Tibial artery (tissue), 4 donors: ENCODE results near the gene BUB3.

ENCODE experiments used
- DNase-seq, 2 donors: peaks; one replicate each; pipeline ENCODE4 v3.0.0-alpha.2; 2019
- H3K27ac ChIP-seq, 2 donors: fragments of 200-600 bp; sonication (generic) in 1 of 2; 1 replicate in 1 of 2; 2 replicates in 1 of 2; pipeline ENCODE4 v1.5.1; 2018 to 2019; ENCODE audit warnings: mild to moderate bottlenecking in 1 of 2
- H3K27me3 ChIP-seq, 2 donors: fragments of 200-600 bp; sonication (generic) in 1 of 2; one replicate each; pipeline versions ENCODE4 v1.5.1 to v1.6.0; 2016 to 2019
- H3K36me3 ChIP-seq, 3 donors: fragments of 200-600 bp; sonication (generic) in 2 of 3; one replicate each; pipeline ENCODE4 v1.5.1; 2016 to 2019; ENCODE audit warnings: mild to moderate bottlenecking in 2 of 3
- H3K4me1 ChIP-seq, 4 donors: fragments of 200-600 bp; sonication (generic) in 2 of 4; 1 replicate in 3 of 4; 2 replicates in 1 of 4; pipeline ENCODE4 v1.5.1; 2016 to 2019
- H3K4me3 ChIP-seq, 2 donors: fragments of 200-600 bp; sonication (generic) in 1 of 2; 1 replicate in 1 of 2; 2 replicates in 1 of 2; pipeline ENCODE4 v1.5.1; 2018 to 2019; ENCODE audit warnings: mild to moderate bottlenecking in 2 of 2
- H3K9me3 ChIP-seq, 3 donors: fragments of 200-600 bp; sonication (generic) in 1 of 3; one replicate each; pipeline ENCODE4 v1.5.1; 2016 to 2019
- CTCF ChIP-seq, 2 experiments: fragments of 200-600 bp in 1 of 2; fragments of 450-650 bp in 1 of 2; IDR thresholded peaks; one replicate each; pipeline ENCODE4 v1.5.1; 2017 to 2019; ENCODE audit warnings: antibody characterized with exemption in 2 of 2, mild to moderate bottlenecking in 1 of 2, moderate library complexity in 1 of 2
- intact Hi-C: fragments of 100-400 bp; cut with DNase I; formaldehyde crosslinking; loops from one replicate; pipeline ENCODE4 v1.15.0; 2023; ENCODE audit warnings: low total_unique reads

BUB3 gene

GRCh38 chr10:123183724-123184123 is 29.5 kb downstream of the BUB3 start:
- Histone ChIP-seq H3K36me3 (peaks cover 4 to 34% (median 32%) of the 10 kb centered on the region in 3 donors), H3K9me3 (peaks cover 0 to 20% (median 0%) of the 10 kb centered on the region in 3 donors), H3K4me3 (no peak overlapping the region), H3K4me1 (no peaks in the 10 kb centered on the region), H3K27me3 (no peaks in the 10 kb centered on the region), H3K27ac (no peak overlapping the region)
- no peak for DNase-seq
- TF ChIP-seq CTCF (IDR thresholded peaks at IDR 0.05), result no peak
- intact Hi-C loops, result no loop called here

- Histone ChIP-seq H3K36me3 (peaks cover 21 to 39% (median 39%) of the 10 kb centered on the region in 3 donors), H3K4me3 (no peak overlapping the region), H3K27me3 (no peaks in the 10 kb centered on the region), H3K9me3 (peaks cover 0 to 19% (median 0%) of the 10 kb centered on the region in 3 donors), H3K27ac (no peak overlapping the region), H3K4me1 (no peaks in the 10 kb centered on the region)
- intact Hi-C loops, result no loop called here
- no peak for TF ChIP-seq CTCF (IDR thresholded peaks at IDR 0.05)
- no peak for DNase-seq
Observed at GRCh38 chr10:123187781-123188180, 33.6 kb downstream of the BUB3 start.

GRCh38 chr10:123191886-123192285 is 37.7 kb downstream of the BUB3 start:
- no peak for DNase-seq
- peaks cover 5 to 18% (median 7%) of the 10 kb centered on the region in 3 donors for H3K36me3 ChIP-seq

GRCh38 chr10:123194056-123194455 is 39.9 kb downstream of the BUB3 start:
- Histone ChIP-seq H3K4me1 (no peaks in the 10 kb centered on the region), H3K27me3 (no peaks in the 10 kb centered on the region), H3K4me3 (no peak overlapping the region), H3K9me3 (no peaks in the 10 kb centered on the region), H3K36me3 (peaks cover 5 to 18% (median 7%) of the 10 kb centered on the region in 3 donors), H3K27ac (no peak overlapping the region)
- no peak for TF ChIP-seq CTCF (IDR thresholded peaks at IDR 0.05)
- no peak for DNase-seq
- intact Hi-C loops, result no loop called here

More at GRCh38 chr10:123191886-123192285, 37.7 kb downstream of the BUB3 start:
- Histone ChIP-seq H3K9me3 (no peaks in the 10 kb centered on the region), H3K27ac (no peak overlapping the region), H3K4me3 (no peak overlapping the region), H3K27me3 (no peaks in the 10 kb centered on the region), H3K4me1 (no peaks in the 10 kb centered on the region)
- no peak for TF ChIP-seq CTCF (IDR thresholded peaks at IDR 0.05)
- intact Hi-C loops, result no loop called here

- Histone ChIP-seq H3K9me3 (no peaks in the 10 kb centered on the region), H3K27me3 (no peaks in the 10 kb centered on the region), H3K36me3 (no peaks in the 10 kb centered on the region), H3K4me3 (no peak overlapping the region), H3K4me1 (no peaks in the 10 kb centered on the region), H3K27ac (no peak overlapping the region)
- no peak for DNase-seq
- intact Hi-C loops, result no loop called here
- TF ChIP-seq CTCF (IDR thresholded peaks at IDR 0.05), result no peak
Observed at GRCh38 chr10:123200531-123200930, 46.3 kb downstream of the BUB3 start.

- no peak overlapping the region for H3K4me3 ChIP-seq
- H3K9me3 ChIP-seq, result peaks cover 0 to 3% (median 0%) of the 10 kb centered on the region in 3 donors
- no peak overlapping the region for H3K27ac ChIP-seq
- H3K27me3 ChIP-seq, result no peaks in the 10 kb centered on the region
- H3K4me1 ChIP-seq, result no peaks in the 10 kb centered on the region
- no peaks in the 10 kb centered on the region for H3K36me3 ChIP-seq
- intact Hi-C loops, result no loop called here
- DNase-seq, result no peak
- TF ChIP-seq CTCF (IDR thresholded peaks at IDR 0.05), result no peak
Observed at GRCh38 chr10:123202506-123202905, 48.3 kb downstream of the BUB3 start.
